COLO668 (cell line): ENCODE data around the gene SLITRK5.

Source experiments
- DNase-seq: peaks from one replicate; lab custom pipeline; 2025; ENCODE audit not compliant: unreplicated experiment; lab: John Stamatoyannopoulos, UW

SLITRK5 gene

DNA sequence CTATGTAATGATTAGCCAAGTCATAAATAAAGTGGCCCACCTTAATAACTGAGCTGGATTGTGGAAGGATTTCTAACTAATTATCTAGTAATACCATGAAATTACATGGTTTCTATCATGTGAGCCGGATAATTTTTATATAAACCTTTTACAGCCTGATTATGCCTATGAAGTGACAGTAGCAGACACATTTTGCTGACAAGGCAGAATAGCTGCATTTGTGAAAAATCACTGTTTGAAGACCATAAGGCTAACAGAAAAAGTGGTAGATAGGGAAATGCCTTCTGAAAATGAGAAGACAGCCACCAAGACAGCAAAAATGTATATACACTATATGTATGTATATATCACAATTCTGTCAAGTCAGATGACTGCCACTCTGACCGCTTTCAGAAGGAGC, 27.1 kb downstream of the SLITRK5 start:
- no peak for DNase-seq

DNA sequence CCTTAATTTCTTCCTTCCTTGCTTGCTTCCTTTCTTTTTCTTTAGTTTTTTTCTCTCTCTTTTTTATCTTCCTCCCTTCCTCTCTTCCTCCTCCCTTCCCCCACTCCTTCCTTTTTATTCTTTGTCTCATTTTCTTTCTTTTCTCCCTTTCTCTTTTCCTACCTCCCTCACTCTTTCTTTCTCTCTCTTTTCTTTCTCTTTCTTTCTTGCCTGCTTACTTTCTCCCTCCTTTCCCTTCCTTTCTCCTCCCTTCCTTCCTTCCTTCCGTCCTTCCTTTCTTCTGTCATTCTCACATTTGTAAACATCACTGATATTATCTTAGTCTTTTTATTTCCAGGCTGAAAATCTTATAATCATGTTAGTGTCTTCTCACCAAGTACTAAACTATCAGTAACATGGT, 38.8 kb downstream of the SLITRK5 start:
- DNase-seq, result no peak

DNA sequence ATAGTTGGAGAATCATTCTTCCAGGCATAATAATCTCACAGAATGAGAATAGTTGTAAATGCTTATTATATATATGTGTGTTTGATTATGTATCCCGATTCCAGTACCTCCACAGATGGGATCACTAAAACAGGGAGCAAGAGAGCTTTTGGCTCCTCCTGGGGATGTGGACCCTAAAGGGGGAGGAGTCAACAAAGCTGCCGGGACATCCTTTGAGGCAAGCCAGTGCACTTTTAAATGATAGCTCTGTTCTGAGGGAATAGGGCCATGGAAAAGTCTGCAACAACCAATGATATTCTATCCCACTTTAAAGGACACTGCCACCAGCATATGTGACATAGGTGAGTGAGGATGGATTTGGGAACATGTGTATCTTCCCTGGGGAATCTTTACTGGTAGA, 40.8 kb downstream of the SLITRK5 start:
- no peak for DNase-seq
